Sigmoid colon (tissue), 7 donors: Measurements from ENCODE around the gene SLC6A6. TPM values are rescaled to one million over a fixed set of nuclear protein-coding genes. Genes with fewer than 3 reads are reported as not detected.
A peak's percentile ranks its signal among the peaks of the same experiment; 100 is the strongest.

Source experiments
- DNase-seq: peaks from one replicate; pipeline ENCODE4 v3.0.0-alpha.2; 2019
- H3K27ac ChIP-seq, 4 donors: fragments of 200-600 bp; sonication (generic); one replicate each; pipeline ENCODE4 v1.5.1; 2016 to 2019; ENCODE audit warnings: mild to moderate bottlenecking in 1 of 4
- H3K27me3 ChIP-seq, 3 donors: fragments of 200-600 bp; sonication (generic); one replicate each; pipeline ENCODE4 v1.5.1; 2019; ENCODE audit warnings: mild to moderate bottlenecking in 1 of 3
- H3K36me3 ChIP-seq, 4 donors: fragments of 200-600 bp; sonication (generic); one replicate each; pipeline ENCODE4 v1.5.1; 2016 to 2019
- H3K4me1 ChIP-seq, 4 donors: fragments of 200-600 bp; sonication (generic); one replicate each; pipeline ENCODE4 v1.5.1; 2017 to 2019
- H3K4me3 ChIP-seq, 4 donors: fragments of 200-600 bp; sonication (generic); one replicate each; pipeline ENCODE4 v1.5.1; 2017 to 2019; ENCODE audit warnings: mild to moderate bottlenecking in 2 of 4, moderate library complexity in 1 of 4
- H3K9me3 ChIP-seq, 4 donors: fragments of 200-600 bp in 3 of 4; sonication (generic) in 3 of 4; one replicate each; pipeline versions ENCODE4 v1.5.1 to v1.6.1; 2013 to 2019
- CTCF ChIP-seq, 4 experiments: fragments of 450-650 bp in 3 of 4; fragments of 200-600 bp in 1 of 4; IDR thresholded peaks; one replicate each; pipeline ENCODE4 v1.5.1; 2016 to 2019; ENCODE audit warnings: antibody characterized with exemption in 4 of 4, mild to moderate bottlenecking in 3 of 4, moderate library complexity in 2 of 4
- EP300 ChIP-seq, 4 donors: sonication (generic); formaldehyde crosslinking; IDR thresholded peaks; one replicate each; pipeline ENCODE4 v1.6.1; 2017; ENCODE audit warnings: antibody characterized with exemption in 4 of 4
- POLR2A ChIP-seq, 2 donors: fragments of 450-650 bp; IDR thresholded peaks; one replicate each; pipeline ENCODE4 v1.6.1; 2016; ENCODE audit warnings: antibody characterized with exemption in 2 of 2, mild to moderate bottlenecking in 2 of 2, moderate library complexity in 2 of 2
- POLR2AphosphoS5 ChIP-seq, 4 donors: sonication (generic); formaldehyde crosslinking; IDR thresholded peaks; one replicate each; pipeline ENCODE4 v1.6.1; 2017; ENCODE audit warnings: antibody characterized with exemption in 4 of 4
- WGBS, 2 donors: extraction: QIAGEN DNeasy Blood & Tissue Kit; methylation state at CpG; one replicate each; pipeline ENCODE4 v1.1.7; 2013; 5-methylcytosine and 5-hydroxymethylcytosine counted together
- intact Hi-C: fragments of 100-400 bp; cut with DNase I; formaldehyde crosslinking; loops from one replicate; pipeline ENCODE4 v1.15.1; 2023
- polyA plus RNA-seq, 3 donors: library from polyadenylated mRNA; stranded (reverse); fragments of 200-250 nt; gene quantifications; one replicate each; pipeline ENCODE4 v1.2.3, GENCODE V29; 2013
- total RNA-seq, 4 donors: library from RNA; depleted of rRNA; stranded (reverse); fragments of >200 nt; gene quantifications; one replicate each; pipeline ENCODE4 v1.1.0, GENCODE V29; 2016
- donor health status: healthy with polysubstance abuse.
- donor health status: Bipolar disorder and iron deficiency.
- donor health status: healthy.

The SLC6A6 gene
- total and polyA plus RNA-seq, 7 donors, result 2.3 to 19.1 (median 8.4) TPM

- Histone ChIP-seq H3K27me3 (no peaks in the 10 kb centered on the region), H3K4me1 (peaks cover 0 to 9% (median 6%) of the 10 kb centered on the region in 4 donors), H3K27ac (no peak overlapping the region), H3K9me3 (no peaks in the 10 kb centered on the region), H3K36me3 (peaks cover 0 to 22% (median 8%) of the 10 kb centered on the region in 4 donors), H3K4me3 (no peak overlapping the region)
- no peak for TF ChIP-seq CTCF (IDR thresholded peaks at IDR 0.05)
- no peak for TF ChIP-seq EP300 (IDR thresholded peaks at IDR 0.05)
- TF ChIP-seq POLR2A (IDR thresholded peaks at IDR 0.05), result no peak
- no peak for TF ChIP-seq POLR2AphosphoS5 (IDR thresholded peaks at IDR 0.05)
- intact Hi-C loops, result no loop called here
- 96 to 100% methylated on average over 1 of the region's 1 CpG for WGBS, 2 donors
- DNase-seq, result no peak
Measured at GRCh38 chr3:14446988-14447570, 44.7 kb downstream of the SLC6A6 start.

GRCh38 chr3:14448063-14448462 lies 45.7 kb downstream of the SLC6A6 start:
- 88 to 98% methylated on average over 4 of the region's 4 CpGs for WGBS, 2 donors
- H3K27ac ChIP-seq, result no peak overlapping the region
- H3K36me3 ChIP-seq, result peaks cover 0 to 22% (median 8%) of the 10 kb centered on the region in 4 donors

GRCh38 chr3:14448756-14449727 lies 46.6 kb downstream of the SLC6A6 start:
- H3K27ac ChIP-seq, result no peak overlapping the region
- no peak overlapping the region for H3K4me3 ChIP-seq
- H3K36me3 ChIP-seq, result peaks cover 0 to 22% (median 8%) of the 10 kb centered on the region in 4 donors
- no peaks in the 10 kb centered on the region for H3K27me3 ChIP-seq
- 90 to 91% methylated on average over 15 of the region's 15 CpGs for WGBS, 2 donors
- TF ChIP-seq EP300 (IDR thresholded peaks at IDR 0.05) (no peak), POLR2A (IDR thresholded peaks at IDR 0.05) (no peak), POLR2AphosphoS5 (IDR thresholded peaks at IDR 0.05) (no peak), CTCF (IDR thresholded peaks at IDR 0.05) (no peak)
- intact Hi-C loops, result no loop called here
- no peak for DNase-seq
- H3K4me1 ChIP-seq, result peaks cover 0 to 28% (median 25%) of the 10 kb centered on the region in 4 donors
- no peaks in the 10 kb centered on the region for H3K9me3 ChIP-seq

More at GRCh38 chr3:14448063-14448462, 45.7 kb downstream of the SLC6A6 start:
- H3K4me1 ChIP-seq, result peaks cover 0 to 18% (median 16%) of the 10 kb centered on the region in 4 donors
- no peaks in the 10 kb centered on the region for H3K27me3 ChIP-seq
- no peak overlapping the region for H3K4me3 ChIP-seq
- intact Hi-C loops, result no loop called here
- TF ChIP-seq POLR2A (IDR thresholded peaks at IDR 0.05) (no peak), CTCF (IDR thresholded peaks at IDR 0.05) (no peak), EP300 (IDR thresholded peaks at IDR 0.05) (no peak), POLR2AphosphoS5 (IDR thresholded peaks at IDR 0.05) (no peak)
- DNase-seq, result no peak
- no peaks in the 10 kb centered on the region for H3K9me3 ChIP-seq

GRCh38 chr3:14450506-14450905 lies 48.1 kb downstream of the SLC6A6 start:
- Histone ChIP-seq H3K36me3 (peaks cover 0 to 22% (median 7%) of the 10 kb centered on the region in 4 donors), H3K4me1 (peaks cover 0 to 42% (median 36%) of the 10 kb centered on the region in 4 donors), H3K27ac (peak overlapping the region in 1 of 4 donors; percentile 97), H3K4me3 (no peak overlapping the region), H3K27me3 (no peaks in the 10 kb centered on the region), H3K9me3 (no peaks in the 10 kb centered on the region)
- no peak for TF ChIP-seq POLR2AphosphoS5 (IDR thresholded peaks at IDR 0.05)
- TF ChIP-seq POLR2A (IDR thresholded peaks at IDR 0.05), result no peak
- TF ChIP-seq EP300 (IDR thresholded peaks at IDR 0.05), result no peak
- TF ChIP-seq CTCF (IDR thresholded peaks at IDR 0.05), result no peak
- intact Hi-C loops, result no loop called here
- DNase-seq, result no peak
- WGBS, 2 donors, result 97% methylated on average over 3 of the region's 3 CpGs
